ENCODE measurements around the gene YY1AP1. TPM values are rescaled to one million over a fixed set of nuclear protein-coding genes. Genes with fewer than 3 reads are reported as not detected.
"Not testable (repeated sequence)": the region's sequence is repeated elsewhere in the genome, so short reads cannot be mapped to it uniquely, and the experiment has no call there.

Gene YY1AP1
- total RNA-seq, 1 experiment from 2014 or later, result 57.5 TPM

DNA sequence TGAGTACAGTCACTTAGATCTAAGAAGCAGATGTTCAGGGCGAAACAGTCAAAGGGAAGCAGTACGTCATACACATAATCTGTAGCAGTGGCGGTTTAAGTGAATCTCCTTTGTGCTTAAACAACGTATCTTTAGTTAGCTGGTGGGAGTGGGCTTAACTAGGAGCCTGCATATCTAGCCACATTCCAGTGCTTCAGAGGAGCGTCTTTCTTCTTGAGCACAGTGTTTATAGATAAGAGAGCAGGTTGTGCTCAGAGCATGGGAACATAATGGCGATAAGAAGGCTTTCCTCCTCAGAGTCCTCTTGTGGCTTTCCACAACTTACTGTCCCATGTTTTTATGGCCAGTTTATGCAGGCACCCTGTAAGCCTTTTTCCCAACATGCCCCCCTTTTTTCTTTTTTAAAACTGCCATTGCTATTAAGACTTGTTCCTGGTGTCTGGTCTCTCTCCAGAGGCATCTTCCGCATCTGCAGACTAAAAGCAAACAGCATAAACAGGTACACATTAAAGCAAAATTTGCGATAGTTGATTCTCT is 3.5 kb upstream of the YY1AP1 start:
- Mint-ChIP-seq H3K4me3 (no peak overlapping the region; a peak in 2 of 5 replicates), H3K27ac (no peak overlapping the region), H3K4me1 (peaks cover 29 to 32% of the 10 kb centered on the region in 2 experiments), H3K9me3 (peaks cover 14 to 20% of the 10 kb centered on the region in 2 experiments), H3K27me3 (ENCODE audit: low read depth) (no peaks in the 10 kb centered on the region), H3K36me3 (ENCODE audit: insufficient read depth in 1 of 3, low read depth in 3 of 3) (peaks cover 50 to 51% (median 50%) of the 10 kb centered on the region in 3 experiments)
- Histone ChIP-seq H3K14ac (ENCODE audit: insufficient read depth, low read length) (no peak overlapping the region), H3T11ph (ENCODE audit: low read length) (no peak overlapping the region), H3K27ac (ENCODE audit: insufficient read length, low read depth, low read length) (no peak overlapping the region), H3K56ac (ENCODE audit: insufficient read length, low read depth, low read length) (no peak overlapping the region), H2AFZ (ENCODE audit: low read length) (no peak overlapping the region), H2BK120ac (ENCODE audit: low read depth, low read length, poor library complexity, severe bottlenecking) (no peak overlapping the region), H4K20me1 (ENCODE audit: control insufficient read depth, insufficient read depth, insufficient read length) (no peaks in the 10 kb centered on the region), H3K18ac (ENCODE audit: insufficient read length, low read depth, low read length) (no peak overlapping the region), H4K5ac (ENCODE audit: insufficient read length, low read depth, low read length) (no peak overlapping the region), H2BK15ac (ENCODE audit: low read depth, low read length) (no peak overlapping the region), H3K23ac (ENCODE audit: insufficient read length, low read depth, low read length) (no peak overlapping the region), H3K23me2 (ENCODE audit: insufficient read length, low read depth, low read length, poor library complexity, severe bottlenecking) (no peaks in the 10 kb centered on the region), H3K4me1 (ENCODE audit: insufficient read depth, low read length) (no peaks in the 10 kb centered on the region; the same call in 1 of the 2 replicates), H3K9me3 (ENCODE audit: control insufficient read depth, low read depth, low read length) (no peaks in the 10 kb centered on the region), H3K9ac (ENCODE audit: extremely low read depth, insufficient read length, low read length) (no peak overlapping the region), H3K4ac (ENCODE audit: low read depth, low read length) (no peak overlapping the region), H3K4me2 (ENCODE audit: insufficient read depth, insufficient read length, low read length) (no peak overlapping the region), H4K91ac (ENCODE audit: insufficient read length, low read depth, low read length) (no peak overlapping the region), H2AK5ac (ENCODE audit: insufficient read length, low read length) (no peak overlapping the region), H2BK5ac (ENCODE audit: insufficient read length, low read length) (no peak overlapping the region), H4K8ac (replicated peaks; ENCODE audit: insufficient read length, low read depth, low read length) (no peak overlapping the region), H2BK12ac (ENCODE audit: insufficient read length, low read depth, low read length) (no peak overlapping the region), H3K79me2 (ENCODE audit: insufficient read depth, low read length) (peaks cover 26% of the 10 kb centered on the region; the same call in 1 of the 2 replicates), H3K79me1 (ENCODE audit: insufficient read depth, low read depth, low read length, poor library complexity, severe bottlenecking) (peaks cover 2% of the 10 kb centered on the region), H2BK20ac (ENCODE audit: low read depth, low read length, poor library complexity, severe bottlenecking) (no peak overlapping the region), H3K27me3 (ENCODE audit: insufficient read depth, low read length) (no peaks in the 10 kb centered on the region)
- no CpG with 5 or more reads among the region's 8 CpGs for WGBS (ENCODE audit: extremely low coverage, insufficient read length, low lambda C conversion rate)
- no peak for TF ChIP-seq CTCF (conservative IDR thresholded peaks at IDR 0.05)
- no peak for DNase-seq

DNA sequence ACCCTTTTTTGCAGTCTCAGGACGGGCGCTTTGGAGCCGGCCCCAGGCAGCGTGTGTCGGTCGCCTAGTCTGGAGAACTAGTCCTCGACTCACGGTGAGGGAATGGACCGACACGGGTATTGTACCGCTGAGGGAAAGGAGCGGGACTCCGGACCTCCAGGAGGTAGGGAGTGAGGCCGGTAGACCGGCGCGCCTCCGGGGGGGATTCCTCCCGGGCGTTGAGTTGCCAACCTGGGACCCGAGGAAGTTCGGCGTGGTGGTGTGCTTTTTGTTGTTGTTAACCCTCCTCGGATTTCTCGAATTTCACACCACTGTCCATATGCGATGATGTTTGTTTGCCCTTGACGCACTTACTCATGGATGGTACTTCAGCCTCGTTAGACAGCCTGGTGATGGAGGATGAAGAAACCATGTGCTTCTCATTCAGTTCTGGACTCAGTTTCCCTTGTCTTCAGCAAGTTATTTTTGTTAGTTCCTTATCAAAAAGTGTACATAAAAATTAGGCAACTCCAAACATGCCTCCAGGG is 570 bp upstream of the YY1AP1 start, which contains the start of gene DAP3:
TSS of gene DAP3 (plus strand) at position 11 of the 527 bp plus-strand sequence. CDS start 20,689 bp downstream, outside the sequence.
- not testable (repeated sequence) for H3K23ac ChIP-seq (ENCODE audit: insufficient read length, low read depth, low read length); H3K27me3 ChIP-seq (ENCODE audit: insufficient read depth, low read length); H3K56ac ChIP-seq (ENCODE audit: insufficient read length, low read depth, low read length); H2AFZ ChIP-seq (ENCODE audit: low read length); DNase-seq; H2BK15ac ChIP-seq (ENCODE audit: low read depth, low read length); H2BK12ac ChIP-seq (ENCODE audit: insufficient read length, low read depth, low read length); H3K4ac ChIP-seq (ENCODE audit: low read depth, low read length); H3T11ph ChIP-seq (ENCODE audit: low read length); H2BK5ac ChIP-seq (ENCODE audit: insufficient read length, low read length); H2AK5ac ChIP-seq (ENCODE audit: insufficient read length, low read length); H2BK120ac ChIP-seq (ENCODE audit: low read depth, low read length, poor library complexity, severe bottlenecking); H2BK20ac ChIP-seq (ENCODE audit: low read depth, low read length, poor library complexity, severe bottlenecking); H3K4me1 ChIP-seq (ENCODE audit: insufficient read depth, low read length); H4K91ac ChIP-seq (ENCODE audit: insufficient read length, low read depth, low read length); H3K79me1 ChIP-seq (ENCODE audit: insufficient read depth, low read depth, low read length, poor library complexity, severe bottlenecking); H4K5ac ChIP-seq (ENCODE audit: insufficient read length, low read depth, low read length); H4K20me1 ChIP-seq (ENCODE audit: control insufficient read depth, insufficient read depth, insufficient read length); H3K23me2 ChIP-seq (ENCODE audit: insufficient read length, low read depth, low read length, poor library complexity, severe bottlenecking); H3K27me3 Mint-ChIP-seq (ENCODE audit: low read depth); H3K9me3 ChIP-seq (ENCODE audit: control insufficient read depth, low read depth, low read length); H4K8ac ChIP-seq (replicated peaks; ENCODE audit: insufficient read length, low read depth, low read length)
- Mint-ChIP-seq H3K4me1 (peaks cover 24 to 26% of the 10 kb centered on the region in 2 experiments), H3K27ac (peak within 1 kb of the TSS; percentile 96 to 97 (median 97)), H3K36me3 (ENCODE audit: insufficient read depth in 1 of 3, low read depth in 3 of 3) (peaks cover 36 to 54% (median 50%) of the 10 kb centered on the region in 3 experiments), H3K9me3 (peaks cover 8 to 20% of the 10 kb centered on the region in 2 experiments; a peak in 4 of 5 replicates), H3K4me3 (peak within 1 kb of the TSS; percentile 97 to 99)
- Histone ChIP-seq H3K18ac (ENCODE audit: insufficient read length, low read depth, low read length) (peak within 1 kb of the TSS; percentile 99), H3K27ac (ENCODE audit: insufficient read length, low read depth, low read length) (peak within 1 kb of the TSS; percentile 13), H3K79me2 (ENCODE audit: insufficient read depth, low read length) (peaks cover 31% of the 10 kb centered on the region; the same call in 1 of the 2 replicates), H3K14ac (ENCODE audit: insufficient read depth, low read length) (peak within 1 kb of the TSS; percentile 99), H3K9ac (ENCODE audit: extremely low read depth, insufficient read length, low read length) (peak within 1 kb of the TSS; percentile 90), H3K4me2 (ENCODE audit: insufficient read depth, insufficient read length, low read length) (peak within 1 kb of the TSS; percentile 62)
- WGBS (ENCODE audit: extremely low coverage, insufficient read length, low lambda C conversion rate), result no CpG with 5 or more reads among the region's 28 CpGs

Data from H9 (cell line).